ENCODE results near the gene OR6C70. TPM values are rescaled to one million over a fixed set of nuclear protein-coding genes. Genes with fewer than 3 reads are reported as not detected.

Gene OR6C70
- total and polyA plus RNA-seq, 2 of the 4 experiments (the other 2 are of a cell fraction) = not detected

- in situ Hi-C loops (cut with MboI; ENCODE audit: low sequenced_read_pairs) = no loop called here
- ChIA-PET POLR2A (ENCODE audit: unreplicated experiment) (no interaction called here), CTCF (no interaction called here)
- no peak overlapping the region for H4K91ac ChIP-seq (ENCODE audit: insufficient read depth, low read depth, low read length)
- dilution Hi-C loops (cut with HindIII; ENCODE audit: low sequenced_read_pairs, unreplicated experiment) = no loop called here
- H3K27ac ChIP-seq (ENCODE audit: insufficient read depth, low read length) = no peak overlapping the region
- H4K5ac ChIP-seq (ENCODE audit: low read depth, low read length) = no peak overlapping the region
- ATAC-seq (ENCODE audit: low read depth) = no peak
- no peak overlapping the region for H4K8ac ChIP-seq (ENCODE audit: low read depth in 2 of 2, low read length in 2 of 2)
- no peak overlapping the region for H2BK15ac ChIP-seq (ENCODE audit: low read depth, low read length)
- H3K4me3 ChIP-seq (ENCODE audit: insufficient read depth, low read depth, low read length) = no peak overlapping the region
- H3K9me1 ChIP-seq (ENCODE audit: insufficient read depth, low read length) = no peaks in the 10 kb centered on the region
- H3K4me2 ChIP-seq (ENCODE audit: low read depth, low read length) = no peak overlapping the region
- TF ChIP-seq RCOR1 (IDR thresholded peaks at IDR 0.05; ENCODE audit: insufficient replicate concordance, low read length) (no peak), USF2 (IDR thresholded peaks at IDR 0.05; ENCODE audit: low read depth, low read length) (no peak), RFX5 (IDR thresholded peaks at IDR 0.05; ENCODE audit: low read depth, low read length) (no peak), CTCF (conservative IDR thresholded peaks at IDR 0.05; ENCODE audit: low read depth, low read length) (no peak), SMC3 (IDR thresholded peaks at IDR 0.05; ENCODE audit: low read depth, low read length) (no peak), FOS (IDR thresholded peaks at IDR 0.05; ENCODE audit: low read depth, low read length) (no peak), MAFK (IDR thresholded peaks at IDR 0.05; ENCODE audit: low read depth, low read length) (no peak), CHD1 (IDR thresholded peaks at IDR 0.05; ENCODE audit: low read depth, low read length) (no peak), MAZ (IDR thresholded peaks at IDR 0.05; ENCODE audit: borderline replicate concordance, low read depth, low read length) (no peak), BHLHE40 (IDR thresholded peaks at IDR 0.05; ENCODE audit: low read depth, low read length) (no peak), RAD21 (IDR thresholded peaks at IDR 0.05; ENCODE audit: low read length) (no peak), MXI1 (IDR thresholded peaks at IDR 0.05; ENCODE audit: borderline replicate concordance, low read depth, low read length) (no peak), CEBPB (IDR thresholded peaks at IDR 0.05; ENCODE audit: low read depth, low read length) (no peak), POLR2A (IDR thresholded peaks at IDR 0.05; ENCODE audit: low read depth, low read length) (no peak), NFE2L2 (IDR thresholded peaks at IDR 0.05; ENCODE audit: low read depth, low read length) (no peak)
- TF ChIP-seq, protein P1, sequence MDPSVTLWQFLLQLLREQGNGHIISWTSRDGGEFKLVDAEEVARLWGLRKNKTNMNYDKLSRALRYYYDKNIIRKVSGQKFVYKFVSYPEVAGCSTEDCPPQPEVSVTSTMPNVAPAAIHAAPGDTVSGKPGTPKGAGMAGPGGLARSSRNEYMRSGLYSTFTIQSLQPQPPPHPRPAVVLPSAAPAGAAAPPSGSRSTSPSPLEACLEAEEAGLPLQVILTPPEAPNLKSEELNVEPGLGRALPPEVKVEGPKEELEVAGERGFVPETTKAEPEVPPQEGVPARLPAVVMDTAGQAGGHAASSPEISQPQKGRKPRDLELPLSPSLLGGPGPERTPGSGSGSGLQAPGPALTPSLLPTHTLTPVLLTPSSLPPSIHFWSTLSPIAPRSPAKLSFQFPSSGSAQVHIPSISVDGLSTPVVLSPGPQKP (IDR thresholded peaks at IDR 0.05; ENCODE audit: borderline replicate concordance, low read depth, low read length) = no peak
- WGBS, 2 experiments (ENCODE audit: extremely low coverage in 2 of 2, insufficient read length in 1 of 2) = no CpG with 5 or more reads among the region's 2 CpGs
- no peak overlapping the region for H2AK5ac ChIP-seq (ENCODE audit: low read depth, low read length)
- H3K23ac ChIP-seq (ENCODE audit: low read depth, low read length) = no peak overlapping the region
- H4K20me1 ChIP-seq (ENCODE audit: insufficient read depth, low read length) = no peaks in the 10 kb centered on the region
- H2BK20ac ChIP-seq (ENCODE audit: low read depth, low read length) = no peak overlapping the region
- DNase-seq = no peak
- no peaks in the 10 kb centered on the region for H3K79me1 ChIP-seq (ENCODE audit: low read depth in 1 of 2, low read length in 2 of 2)
- no peak overlapping the region for H3K9ac ChIP-seq (ENCODE audit: low read depth, low read length)
- H3K36me3 ChIP-seq (ENCODE audit: control insufficient read depth, insufficient read depth, low read length) = no peaks in the 10 kb centered on the region
- no peaks in the 10 kb centered on the region for H3K27me3 ChIP-seq (ENCODE audit: control insufficient read depth, insufficient read depth, low read length)
- H2BK5ac ChIP-seq (ENCODE audit: low read depth, low read length, poor library complexity, severe bottlenecking) = no peak overlapping the region
- H2BK120ac ChIP-seq (ENCODE audit: low read depth, low read length) = no peak overlapping the region
- no peak overlapping the region for H3K4ac ChIP-seq (ENCODE audit: low read depth, low read length)
- no TSS peak for BruUV-seq (replicated peaks)
- no peak overlapping the region for H3K56ac ChIP-seq (ENCODE audit: extremely low read depth, insufficient read depth, low read length)
- intact Hi-C loops (cut with micrococcal nuclease) = no loop called here
- no peak overlapping the region for H3K18ac ChIP-seq (ENCODE audit: low read depth, low read length)
- H2AK9ac ChIP-seq (replicated peaks; ENCODE audit: low read depth, low read length, poor library complexity) = no peak overlapping the region
- H3K9me3 ChIP-seq (ENCODE audit: control insufficient read depth, insufficient read depth, low read length) = no peaks in the 10 kb centered on the region
- H2AFZ ChIP-seq (replicated peaks; ENCODE audit: low read length, poor library complexity) = no peak overlapping the region
- H3K14ac ChIP-seq (replicated peaks; ENCODE audit: low read depth, low read length) = no peak overlapping the region
- H3K4me1 ChIP-seq (ENCODE audit: control insufficient read depth, insufficient read depth, low read length) = no peaks in the 10 kb centered on the region
Observed at GRCh38 chr12:55469291-55469690, 647 bp downstream of the OR6C70 start.
